SK-N-SH (cell line): ENCODE measurements around the gene CRMP1.

Source experiments
- CTCF ChIP-seq: fragments of 200-600 bp; sonication (generic); IDR thresholded peaks from 2 replicates; pipeline ENCODE4 v1.6.1; 2017; ENCODE audit warnings: antibody characterized with exemption, mild to moderate bottlenecking, moderate library complexity
- EP300 ChIP-seq, 2 experiments: IDR thresholded peaks; 2 replicates each; pipeline versions ENCODE4 v1.4.0 to v1.6.1; 2012; ENCODE audit warnings: borderline replicate concordance in 1 of 2, low read depth in 1 of 2, low read length in 1 of 2
- FOXM1 ChIP-seq: IDR thresholded peaks from 2 replicates; pipeline ENCODE4 v1.4.0; 2012; ENCODE audit warnings: low read depth, mild to moderate bottlenecking
- GABPA ChIP-seq: IDR thresholded peaks from 2 replicates; pipeline ENCODE4 v1.4.0; 2012; ENCODE audit warnings: low read depth, mild to moderate bottlenecking
- JUND ChIP-seq: IDR thresholded peaks from 2 replicates; pipeline ENCODE4 v1.4.0; 2012
- RCOR1 ChIP-seq: fragments of 150-350 bp; IDR thresholded peaks from 2 replicates; pipeline ENCODE4 v1.6.1; 2017; ENCODE audit warnings: antibody characterized with exemption, low read length
- REST ChIP-seq: IDR thresholded peaks from 2 replicates; pipeline ENCODE4 v1.6.1; 2012; ENCODE audit warnings: mild to moderate bottlenecking, low read depth, low read length, moderate library complexity
- SMC3 ChIP-seq: IDR thresholded peaks from 2 replicates; pipeline ENCODE4 v1.6.1; 2012; ENCODE audit warnings: low read depth, low read length, improper control_type of control experiment
- TEAD4 ChIP-seq: IDR thresholded peaks from 2 replicates; pipeline ENCODE4 v1.4.0; 2012; ENCODE audit warnings: mild to moderate bottlenecking, borderline replicate concordance; ENCODE audit not compliant: insufficient read depth
- TF ChIP-seq, protein P1 (sequence below): IDR thresholded peaks from 2 replicates; pipeline ENCODE4 v1.4.0; 2012; ENCODE audit warnings: low read depth

GRCh38 chr4:5826437-5827107 is 66.3 kb downstream of the CRMP1 start:
- TF ChIP-seq CTCF = no peak
- TF ChIP-seq GABPA = no peak
- TF ChIP-seq TEAD4 = no peak
- no peak for TF ChIP-seq RCOR1
- no peak for TF ChIP-seq JUND
- no peak for TF ChIP-seq EP300 (IDR thresholded peaks at IDR 0.05; ENCODE audit: borderline replicate concordance in 1 of 2, low read depth in 1 of 2, low read length in 1 of 2)
- TF ChIP-seq REST = no peak
- no peak for TF ChIP-seq SMC3
- TF ChIP-seq FOXM1 = no peak
- TF ChIP-seq, protein P1, sequence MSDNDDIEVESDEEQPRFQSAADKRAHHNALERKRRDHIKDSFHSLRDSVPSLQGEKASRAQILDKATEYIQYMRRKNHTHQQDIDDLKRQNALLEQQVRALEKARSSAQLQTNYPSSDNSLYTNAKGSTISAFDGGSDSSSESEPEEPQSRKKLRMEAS = no peak
